ENCODE measurements around the gene INPP5A. TPM values are rescaled to one million over a fixed set of nuclear protein-coding genes. Genes with fewer than 3 reads are reported as not detected.

Gene INPP5A
- total and polyA plus RNA-seq, 10 of the 15 experiments (the other 5 are each of a cell fraction or from before 2014, with no cell fraction given): 0.52 to 15.0 (median 6.3) TPM

- TF ChIP-seq ASH2L (IDR thresholded peaks at IDR 0.05; ENCODE audit: borderline replicate concordance, low read depth) (no peak), ZSCAN29 (IDR thresholded peaks at IDR 0.05) (no peak), BCL11A (IDR thresholded peaks at IDR 0.05; ENCODE audit: low read depth, low read length) (no peak), E4F1 (IDR thresholded peaks at IDR 0.05; ENCODE audit: borderline replicate concordance, partially characterized antibody) (no peak), SIN3A (IDR thresholded peaks at IDR 0.05; ENCODE audit: low read depth, low read length) (no peak)
Observed at GRCh38 chr10:132488231-132488821, 49.3 kb upstream of the INPP5A start (continued).

GRCh38 chr10:132489053-132489703 lies 48.4 kb upstream of the INPP5A start:
- H3K79me2 ChIP-seq (ENCODE audit: control insufficient read depth, insufficient read depth, low read length): no peaks in the 10 kb centered on the region
- H2AFZ ChIP-seq (ENCODE audit: control insufficient read depth, low read depth, low read length): no peak overlapping the region
- ChIA-PET SMC1A (ENCODE audit: uncharacterized antibody, unreplicated experiment) (interaction anchor here (0.9 kb wide), 1 partner anchor 205 kb away, joined by 3 read pairs; no protein-coding TSS in a partner anchor), POLR2A (no interaction called here), CTCF (no interaction called here), RAD21 (ENCODE audit: unreplicated experiment) (no interaction called here)
- ATAC-seq (no peak), FAIRE-seq (no peak), DNase-seq (ENCODE audit: low read depth, low spot score) (no peak)
- no peaks in the 10 kb centered on the region for H3K4me1 ChIP-seq (ENCODE audit: control insufficient read depth, insufficient read depth, low read length)
- no peak overlapping the region for H3K27ac ChIP-seq (ENCODE audit: control insufficient read depth, insufficient read depth)
- H3K27me3 ChIP-seq (replicated peaks in 1 of 2; ENCODE audit: control insufficient read depth in 2 of 2, insufficient read depth in 2 of 2, low read length in 1 of 2): no peaks in the 10 kb centered on the region
- no peaks in the 10 kb centered on the region for H3K36me3 ChIP-seq (ENCODE audit: control insufficient read depth in 2 of 2, insufficient read depth in 2 of 2, low read length in 1 of 2)
- H3K9me3 ChIP-seq (replicated peaks; ENCODE audit: control insufficient read depth, insufficient read depth, low read length): no peaks in the 10 kb centered on the region; the same call in 2 of the 3 replicates
- intact Hi-C loops (cut with micrococcal nuclease; ENCODE audit: unreplicated experiment): no loop called here
- in situ Hi-C loops (cut with MboI): no loop called here
- no peaks in the 10 kb centered on the region for H4K20me1 ChIP-seq (ENCODE audit: control insufficient read depth, insufficient read depth)
- 48% methylated on average over 21 of the region's 21 CpGs for WGBS (ENCODE audit: insufficient coverage, insufficient replicate concordance, low lambda C conversion rate, missing lambda C conversion rate)
- H3K4me2 ChIP-seq (ENCODE audit: control insufficient read depth, insufficient read depth): no peak overlapping the region
- H3K9ac ChIP-seq (ENCODE audit: control insufficient read depth, insufficient read depth, low read length): no peak overlapping the region
- no peak overlapping the region for H3K4me3 ChIP-seq
- no TSS peak for BruUV-seq (replicated peaks)
- TF ChIP-seq SMAD1 (IDR thresholded peaks at IDR 0.05; ENCODE audit: low read depth, partially characterized antibody): no peak
- TF ChIP-seq PAX8 (IDR thresholded peaks at IDR 0.05): no peak
- no peak for TF ChIP-seq NFYB (IDR thresholded peaks at IDR 0.05; ENCODE audit: insufficient read depth, low read depth, low read length)
- TF ChIP-seq KDM1A (IDR thresholded peaks at IDR 0.05; ENCODE audit: borderline replicate concordance): no peak
- TF ChIP-seq MEF2A (IDR thresholded peaks at IDR 0.05; ENCODE audit: insufficient read depth, low read depth, low read length): no peak
- no peak for TF ChIP-seq PML (IDR thresholded peaks at IDR 0.05; ENCODE audit: low read length)
- no peak for TF ChIP-seq SPI1 (IDR thresholded peaks at IDR 0.05; ENCODE audit: borderline replicate concordance, insufficient read depth, low read depth, low read length)
- TF ChIP-seq RCOR1 (conservative IDR thresholded peaks at IDR 0.05; ENCODE audit: low read depth, low read length): no peak
- no peak for TF ChIP-seq CHD4 (IDR thresholded peaks at IDR 0.05)
- no peak for TF ChIP-seq CHD1 (IDR thresholded peaks at IDR 0.05; ENCODE audit: low read depth, low read length)
- no peak for TF ChIP-seq POLR2AphosphoS5 (IDR thresholded peaks at IDR 0.05; ENCODE audit: low read length)

Measured in GM12878 (cell line).